Common myeloid progenitor, CD34-positive (primary cell): ENCODE results near the gene GJD3.

Experiments
- CTCF ChIA-PET: fragments of 350-600 bp; sonication (Branson Sonifier 250); formaldehyde crosslinking; loops from one replicate; lab custom pipeline; 2021; ENCODE audit warnings: antibody characterized with exemption; lab: Charles Lee
- POLR2A ChIA-PET: fragments of 350-600 bp; sonication (Branson Sonifier 250); formaldehyde crosslinking; loops from one replicate; lab custom pipeline; 2021; ENCODE audit warnings: antibody characterized with exemption; lab: Charles Lee
- DNase-seq, 3 donors: peaks; one replicate each; pipeline versions ENCODE4 v3.0.0 to v3.0.0-alpha.2; 2013
- H3K27ac ChIP-seq, 2 experiments: 1 replicate in 1 of 2; 2 replicates in 1 of 2; pipeline ENCODE4 v1.7.0; 2013; ENCODE audit warnings: inconsistent platforms in 2 of 2, low read length in 2 of 2, mild to moderate bottlenecking in 2 of 2, low read depth in 1 of 2, moderate library complexity in 1 of 2; ENCODE audit not compliant: severe bottlenecking in 2 of 2, insufficient read depth in 1 of 2, poor library complexity in 1 of 2
- H3K27me3 ChIP-seq, 5 experiments: replicated peaks in 2 of 5; 1 replicate in 3 of 5; 2 replicates in 2 of 5; pipeline versions ENCODE4 v1.6.1 to v1.7.0; 2013; ENCODE audit warnings: low read length in 4 of 5, mild to moderate bottlenecking in 2 of 5, moderate library complexity in 2 of 5, inconsistent platforms in 1 of 5; ENCODE audit not compliant: insufficient read depth in 5 of 5, control insufficient read depth in 4 of 5
- H3K36me3 ChIP-seq, 4 experiments: 1 replicate in 2 of 4; 2 replicates in 2 of 4; pipeline versions ENCODE4 v1.6.1 to v1.7.0; 2013; ENCODE audit warnings: low read length in 3 of 4, control low read depth in 1 of 4, mild to moderate bottlenecking in 1 of 4; ENCODE audit not compliant: control insufficient read depth in 4 of 4, insufficient read depth in 4 of 4
- H3K4me1 ChIP-seq, 4 experiments: 1 replicate in 3 of 4; 2 replicates in 1 of 4; pipeline versions ENCODE4 v1.6.1 to v1.7.1; 2013; ENCODE audit warnings: low read length in 3 of 4, mild to moderate bottlenecking in 3 of 4, control low read depth in 1 of 4, inconsistent platforms in 1 of 4, moderate library complexity in 1 of 4; ENCODE audit not compliant: control insufficient read depth in 4 of 4, insufficient read depth in 4 of 4; ENCODE audit errors: control extremely low read depth in 1 of 4
- H3K4me3 ChIP-seq, 7 experiments: 1 replicate in 4 of 7; 2 replicates in 3 of 7; pipeline versions ENCODE4 v1.5.1 to v1.7.0; 2013; ENCODE audit warnings: mild to moderate bottlenecking in 7 of 7, low read length in 6 of 7, moderate library complexity in 6 of 7, inconsistent platforms in 2 of 7, low read depth in 2 of 7, control low read depth in 1 of 7; ENCODE audit not compliant: insufficient read depth in 4 of 7, control insufficient read depth in 1 of 7; ENCODE audit errors: extremely low read depth in 1 of 7
- H3K9me3 ChIP-seq, 5 experiments: 1 replicate in 4 of 5; 2 replicates in 1 of 5; pipeline versions ENCODE4 v1.6.1 to v1.7.1; 2013; ENCODE audit warnings: low read length in 4 of 5, mild to moderate bottlenecking in 2 of 5, inconsistent platforms in 1 of 5, low read depth in 1 of 5, moderate library complexity in 1 of 5; ENCODE audit not compliant: control insufficient read depth in 4 of 5, insufficient read depth in 2 of 5; ENCODE audit errors: control extremely low read depth in 1 of 5
- WGBS: methylation state at CpG from one replicate; pipeline ENCODE4 v1.1.5; 2013; ENCODE audit not compliant: insufficient coverage; 5-methylcytosine and 5-hydroxymethylcytosine counted together

Gene GJD3

DNA sequence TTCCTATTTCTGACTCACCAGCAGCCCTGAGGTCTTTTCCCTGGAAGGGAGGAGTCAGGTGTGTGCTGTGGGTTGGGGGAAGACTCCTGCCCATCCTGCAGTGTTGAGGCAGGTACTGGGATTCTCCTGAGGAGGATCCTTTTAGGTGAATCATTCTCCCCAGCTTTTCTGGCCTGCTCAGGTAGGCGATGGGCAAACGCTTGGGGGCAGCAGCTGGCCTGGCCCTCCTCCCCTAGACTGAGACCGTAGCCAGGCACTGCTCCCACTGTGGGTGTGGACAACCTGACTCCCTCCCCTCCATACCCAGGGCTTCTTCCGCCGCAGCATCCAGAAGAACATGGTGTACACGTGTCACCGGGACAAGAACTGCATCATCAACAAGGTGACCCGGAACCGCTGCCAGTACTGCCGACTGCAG lies 15.1 kb downstream of the GJD3 start:
- H3K4me1 ChIP-seq: peaks cover 9 to 85% (median 65%) of the 10 kb centered on the region in 4 experiments
- ChIA-PET POLR2A (interaction anchor here (1.1 kb wide), 1 partner anchor 25 kb away, joined by 3 read pairs; no protein-coding TSS in a partner anchor), CTCF (interaction anchor here (1.8 to 32.6 kb wide), 3 partner anchors 9 to 37 kb away, joined by 6 to 1388 read pairs (median 11); partner anchors contain the start of genes CDC6 and RARA)
- no peak overlapping the region for H3K27ac ChIP-seq
- peaks cover 0 to 55% (median 34%) of the 10 kb centered on the region in 4 experiments for H3K36me3 ChIP-seq
- no peaks in the 10 kb centered on the region for H3K9me3 ChIP-seq
- H3K27me3 ChIP-seq: no peaks in the 10 kb centered on the region
- WGBS: 97% methylated on average over 9 of the region's 10 CpGs
- no peak for DNase-seq
- H3K4me3 ChIP-seq: no peak overlapping the region

- peak overlapping the region in 1 of 7 experiments; percentile 17 for H3K4me3 ChIP-seq
- peak in 1 of 3 donors; percentile 49 for DNase-seq
- H3K4me1 ChIP-seq: peaks cover 12 to 90% (median 71%) of the 10 kb centered on the region in 4 experiments
- CTCF ChIA-PET: interaction anchor here (1.8 to 32.6 kb wide), 4 partner anchors 9 to 36 kb away, joined by 6 to 1388 read pairs (median 10); partner anchors contain the start of genes CDC6 and RARA
- WGBS: 57% methylated on average over 15 of the region's 17 CpGs
- POLR2A ChIA-PET: interaction anchor here (1.1 kb wide), 1 partner anchor 24 kb away, joined by 3 read pairs; no protein-coding TSS in a partner anchor
- no peaks in the 10 kb centered on the region for H3K9me3 ChIP-seq
- no peaks in the 10 kb centered on the region for H3K27me3 ChIP-seq
- peaks cover 0 to 49% (median 29%) of the 10 kb centered on the region in 4 experiments for H3K36me3 ChIP-seq
- H3K27ac ChIP-seq: no peak overlapping the region
Observed at GRCh38 chr17:40348562-40349476, 15.7 kb downstream of the GJD3 start.

DNA sequence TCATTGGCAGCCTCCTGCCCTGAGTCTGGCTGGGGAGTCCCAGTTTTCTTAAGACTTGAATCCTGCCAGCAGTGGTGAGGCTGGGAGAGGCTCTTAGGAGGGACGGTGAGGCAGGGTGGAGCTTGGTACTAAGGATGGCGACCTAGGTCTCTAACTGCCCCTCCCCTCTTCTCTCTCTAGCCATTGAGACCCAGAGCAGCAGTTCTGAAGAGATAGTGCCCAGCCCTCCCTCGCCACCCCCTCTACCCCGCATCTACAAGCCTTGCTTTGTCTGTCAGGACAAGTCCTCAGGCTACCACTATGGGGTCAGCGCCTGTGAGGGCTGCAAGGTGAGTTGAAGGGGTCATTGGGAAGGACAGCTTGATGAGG lies 16.4 kb downstream of the GJD3 start:
- Histone ChIP-seq H3K27me3 (no peaks in the 10 kb centered on the region), H3K27ac (no peak overlapping the region), H3K36me3 (peaks cover 0 to 44% (median 28%) of the 10 kb centered on the region in 4 experiments), H3K4me1 (peaks cover 12 to 92% (median 76%) of the 10 kb centered on the region in 4 experiments), H3K4me3 (peak overlapping the region in 2 of 7 experiments; percentile 11 to 46), H3K9me3 (no peaks in the 10 kb centered on the region)
- ChIA-PET CTCF (interaction anchor here (1.8 to 32.6 kb wide), 4 partner anchors 9 to 36 kb away, joined by 6 to 1388 read pairs (median 10); partner anchors contain the start of genes CDC6 and RARA), POLR2A (interaction anchor here (1.5 kb wide), 1 partner anchor 25 kb away, joined by 4 read pairs; no protein-coding TSS in a partner anchor)
- no peak for DNase-seq
- WGBS: 86% methylated on average over 3 of the region's 5 CpGs

GRCh38 chr17:40347319-40348135 lies 17.0 kb downstream of the GJD3 start:
- 7% methylated on average over 2 of the region's 9 CpGs for WGBS
- H3K36me3 ChIP-seq: peaks cover 0 to 40% (median 27%) of the 10 kb centered on the region in 4 experiments
- no peaks in the 10 kb centered on the region for H3K9me3 ChIP-seq
- no peak overlapping the region for H3K27ac ChIP-seq
- H3K4me1 ChIP-seq: peaks cover 17 to 92% (median 76%) of the 10 kb centered on the region in 4 experiments
- CTCF ChIA-PET: interaction anchor here (1.8 to 32.6 kb wide), 4 partner anchors 8 to 35 kb away, joined by 6 to 1388 read pairs (median 10); partner anchors contain the start of genes CDC6 and RARA
- H3K27me3 ChIP-seq: no peaks in the 10 kb centered on the region
- H3K4me3 ChIP-seq: peak overlapping the region in 2 of 7 experiments; percentile 11 to 46
- no peak for DNase-seq
- POLR2A ChIA-PET: interaction anchor here (0.6 to 1.5 kb wide), 4 partner anchors 25 to 91 kb away, joined by 3 to 4 read pairs (median 4); partner anchors contain the start of gene RARA

DNA sequence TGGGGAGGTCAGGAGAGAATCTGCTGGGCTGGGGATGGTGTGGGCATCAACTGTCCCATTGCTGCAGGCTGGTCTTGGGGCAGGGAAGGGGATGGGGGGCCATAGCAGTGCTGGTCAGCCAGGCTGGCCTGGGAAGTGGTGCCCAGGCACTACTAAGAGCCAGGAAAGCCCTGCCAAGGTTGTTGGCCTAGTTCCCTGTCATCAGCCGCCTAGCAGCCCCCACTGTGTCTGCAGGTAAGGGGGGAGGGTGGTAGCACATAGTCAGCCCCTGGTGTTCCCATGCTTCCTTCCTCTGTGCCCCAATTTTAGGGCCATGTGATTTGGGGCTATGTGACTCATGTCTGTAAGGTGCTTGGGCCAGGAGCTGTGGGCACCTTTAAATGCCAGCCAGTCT lies 17.8 kb downstream of the GJD3 start:
- CTCF ChIA-PET: interaction anchor here (2.0 to 32.6 kb wide), 3 partner anchors 7 to 34 kb away, joined by 9 to 1388 read pairs (median 90); partner anchors contain the start of genes CDC6 and RARA
- H3K4me3 ChIP-seq: no peak overlapping the region
- no peak overlapping the region for H3K27ac ChIP-seq
- 83% methylated on average over 1 of the region's 1 CpG for WGBS
- no peaks in the 10 kb centered on the region for H3K27me3 ChIP-seq
- H3K36me3 ChIP-seq: peaks cover 0 to 32% (median 19%) of the 10 kb centered on the region in 4 experiments
- no peaks in the 10 kb centered on the region for H3K9me3 ChIP-seq
- no peak for DNase-seq
- POLR2A ChIA-PET: interaction anchor here (0.6 to 1.5 kb wide), 4 partner anchors 24 to 122 kb away, joined by 3 to 4 read pairs (median 4); partner anchors contain the start of gene RARA
- H3K4me1 ChIP-seq: peaks cover 17 to 91% (median 76%) of the 10 kb centered on the region in 4 experiments
